Endodermal cell (in vitro differentiated cells): ENCODE measurements around the gene PLPP6. TPM values are rescaled to one million over a fixed set of nuclear protein-coding genes. Genes with fewer than 3 reads are reported as not detected.

Experiments
- DNase-seq: peaks from one replicate; pipeline ENCODE4 v3.0.0-alpha.2; 2017
- H3K27ac ChIP-seq: 2 replicates; pipeline ENCODE4 v1.5.1; 2013; ENCODE audit warnings: mild to moderate bottlenecking, low read depth, low read length, moderate library complexity
- H3K27me3 ChIP-seq: 2 replicates; pipeline ENCODE4 v1.6.1; 2013; ENCODE audit warnings: mild to moderate bottlenecking, low read length, moderate library complexity; ENCODE audit not compliant: insufficient read depth, control insufficient read depth, poor library complexity, severe bottlenecking
- H3K36me3 ChIP-seq: 2 replicates; pipeline ENCODE4 v1.7.0; 2013; ENCODE audit warnings: mild to moderate bottlenecking, low read length, moderate library complexity; ENCODE audit not compliant: control insufficient read depth, insufficient read depth
- H3K4me1 ChIP-seq: one replicate; pipeline ENCODE4 v1.7.0; 2013; ENCODE audit warnings: low read length; ENCODE audit not compliant: control insufficient read depth, insufficient read depth
- H3K4me3 ChIP-seq: 2 replicates; pipeline ENCODE4 v1.5.1; 2013; ENCODE audit warnings: mild to moderate bottlenecking, low read length, moderate library complexity
- H3K9ac ChIP-seq: 2 replicates; pipeline ENCODE4 v1.6.1; 2013; ENCODE audit warnings: mild to moderate bottlenecking, low read length, moderate library complexity; ENCODE audit not compliant: poor library complexity, severe bottlenecking; ENCODE audit errors: extremely low read depth
- H3K9me3 ChIP-seq: 2 replicates; pipeline ENCODE4 v1.6.1; 2013; ENCODE audit warnings: mild to moderate bottlenecking, low read length, moderate library complexity; ENCODE audit not compliant: control insufficient read depth
- H3K27ac Mint-ChIP-seq: 2 replicates; pipeline ENCODE4 v1.8.0; 2020; ENCODE audit warnings: mixed read lengths
- H3K27me3 Mint-ChIP-seq: 2 replicates; pipeline ENCODE4 v1.8.0; 2021; ENCODE audit warnings: mild to moderate bottlenecking, mixed read lengths; ENCODE audit not compliant: insufficient read depth
- H3K36me3 Mint-ChIP-seq: 2 replicates; pipeline ENCODE4 v1.8.0; 2020; ENCODE audit warnings: low read depth, mixed read lengths
- H3K4me1 Mint-ChIP-seq: 2 replicates; pipeline ENCODE4 v1.8.0; 2020; ENCODE audit warnings: mixed read lengths
- H3K4me3 Mint-ChIP-seq: 2 replicates; pipeline ENCODE4 v1.8.0; 2020; ENCODE audit warnings: mild to moderate bottlenecking, moderate library complexity, mixed read lengths
- H3K9me3 Mint-ChIP-seq: 2 replicates; pipeline ENCODE4 v1.8.0; 2020; ENCODE audit warnings: mild to moderate bottlenecking, mixed read lengths
- CTCF ChIP-seq: fragments of 200-600 bp; sonication (generic); conservative IDR thresholded peaks from 2 replicates; pipeline ENCODE4 v1.5.0; 2021; ENCODE audit warnings: antibody characterized with exemption, mild to moderate bottlenecking
- WGBS, 2 experiments: methylation state at CpG; one replicate each; pipeline versions ENCODE4 v1.1.5 to v1.1.7; 2013; ENCODE audit warnings: missing lambda C conversion rate in 2 of 2, mixed read lengths in 1 of 2; ENCODE audit not compliant: insufficient coverage in 1 of 2, insufficient read length in 1 of 2; 5-methylcytosine and 5-hydroxymethylcytosine counted together
- total RNA-seq, 2 donors: library from RNA; stranded (reverse); fragmentation: NEBNext Ultra II Directional in 1 of 2; extraction: Animal tissue kit (Norgen Biotek cat#: 25700) in 1 of 2; gene quantifications; 2 replicates in 1 of 2; 3 replicates in 1 of 2; pipeline ENCODE4 v1.2.1, GENCODE V29; 2021

The PLPP6 gene
- total RNA-seq, 2 donors from 2014 or later: 13.1 to 19.6 TPM

DNA sequence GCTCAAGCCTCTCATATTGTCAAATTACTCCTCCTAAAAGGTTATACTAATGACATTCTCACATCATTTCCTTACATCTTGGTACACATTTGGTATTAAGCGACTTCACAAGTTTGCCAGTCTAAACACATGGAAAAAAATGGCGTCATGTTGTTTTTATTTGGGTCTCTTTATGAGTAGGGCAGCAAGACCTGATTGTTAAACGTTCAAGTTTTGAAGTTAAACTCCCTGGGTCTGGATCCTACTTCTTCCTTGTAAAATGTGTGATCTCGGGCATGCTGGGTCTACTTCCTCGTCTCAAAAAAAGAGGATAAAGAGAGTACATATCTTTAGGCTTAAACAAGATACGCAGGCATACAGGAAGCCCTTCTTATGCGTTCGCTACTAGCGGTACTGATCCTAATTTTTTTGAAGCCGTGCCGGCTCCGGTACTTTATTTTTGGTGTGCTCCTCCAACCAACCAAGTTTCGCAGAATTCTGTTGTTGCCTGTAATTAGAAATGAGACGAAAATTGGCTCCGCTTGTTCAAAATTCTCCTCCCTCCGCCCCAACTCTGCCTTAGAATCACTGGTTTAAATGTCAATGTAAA, 16.7 kb downstream of the PLPP6 start:
- Mint-ChIP-seq H3K4me3 (no peak overlapping the region), H3K27ac (no peak overlapping the region), H3K27me3 (no peaks in the 10 kb centered on the region), H3K36me3 (no peaks in the 10 kb centered on the region), H3K9me3 (no peaks in the 10 kb centered on the region), H3K4me1 (peaks cover 6% of the 10 kb centered on the region)
- peak overlapping the region; percentile 88 for H3K9ac ChIP-seq
- no peak for TF ChIP-seq CTCF
- WGBS, 2 experiments: 2 to 3% methylated on average over 14 to 16 of the region's 16 CpGs
- H3K4me1 ChIP-seq: peaks cover 3% of the 10 kb centered on the region
- no peaks in the 10 kb centered on the region for H3K36me3 ChIP-seq
- no peaks in the 10 kb centered on the region for H3K9me3 ChIP-seq
- peak overlapping the region; percentile 72 for H3K27ac ChIP-seq
- peak overlapping the region; percentile 92 for H3K4me3 ChIP-seq
- DNase-seq: no peak
- no peaks in the 10 kb centered on the region for H3K27me3 ChIP-seq

DNA sequence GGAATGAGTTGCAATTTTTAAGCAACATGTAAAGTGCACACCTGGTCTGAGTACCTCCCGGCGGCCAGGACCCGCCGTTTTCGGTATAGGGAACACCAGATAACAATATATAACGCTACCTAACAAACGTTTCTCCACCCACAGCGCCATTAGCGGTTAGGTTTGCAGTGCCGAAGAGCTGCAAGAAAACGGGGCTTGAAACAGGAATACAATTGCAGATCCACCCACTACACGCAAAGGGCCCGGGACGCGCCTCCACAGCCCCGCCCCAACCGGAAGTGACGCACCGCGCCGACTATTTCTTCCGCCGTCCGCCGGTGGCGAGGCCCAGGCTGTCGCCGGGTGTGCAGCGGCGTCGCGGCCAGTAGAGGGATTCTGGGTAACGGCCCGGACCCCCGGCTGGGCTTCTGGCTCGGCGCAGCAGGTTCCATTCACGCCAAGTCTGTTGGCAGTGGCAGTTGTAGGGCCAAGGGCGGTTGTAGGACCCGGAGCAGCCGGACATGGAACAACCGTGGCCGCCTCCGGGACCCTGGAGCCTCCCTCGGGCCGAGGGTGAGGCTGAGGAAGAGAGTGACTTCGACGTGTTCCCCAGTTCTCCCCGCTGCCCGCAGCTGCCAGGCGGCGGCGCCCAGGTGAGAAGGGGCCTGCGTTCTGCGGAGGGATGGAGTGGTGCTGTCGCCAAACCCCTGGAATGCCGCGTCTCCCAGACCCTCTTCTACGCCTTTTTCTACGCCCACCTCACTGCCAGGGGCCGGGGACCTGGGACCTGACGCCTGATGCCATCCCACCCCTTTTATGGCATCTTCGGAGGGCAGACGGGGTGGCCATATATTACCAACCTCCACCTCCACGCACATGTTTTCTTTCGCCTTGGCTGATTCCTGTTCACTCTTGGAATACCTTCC, 17.4 kb downstream of the PLPP6 start, which contains the start of gene CDC37L1:
TSS of gene CDC37L1 (plus strand) at position 302 of the 905 bp plus-strand sequence. CDS start at position 501, 199 bp downstream.
- Histone ChIP-seq H3K4me1 (peaks cover 3% of the 10 kb centered on the region), H3K27me3 (no peaks in the 10 kb centered on the region), H3K4me3 (peak within 1 kb of the TSS; percentile 92), H3K36me3 (no peaks in the 10 kb centered on the region), H3K27ac (peak within 1 kb of the TSS; percentile 81), H3K9me3 (no peaks in the 10 kb centered on the region), H3K9ac (peak within 1 kb of the TSS; percentile 88)
- WGBS, 2 experiments: 0 to 2% methylated on average over 18 to 66 of the region's 66 CpGs
- Mint-ChIP-seq H3K9me3 (no peaks in the 10 kb centered on the region), H3K4me3 (no peak within 1 kb of the TSS), H3K27ac (no peak within 1 kb of the TSS), H3K27me3 (no peaks in the 10 kb centered on the region), H3K4me1 (peaks cover 10% of the 10 kb centered on the region), H3K36me3 (no peaks in the 10 kb centered on the region)
- TF ChIP-seq CTCF: peak; percentile 85
- peak; percentile 99 for DNase-seq

DNA sequence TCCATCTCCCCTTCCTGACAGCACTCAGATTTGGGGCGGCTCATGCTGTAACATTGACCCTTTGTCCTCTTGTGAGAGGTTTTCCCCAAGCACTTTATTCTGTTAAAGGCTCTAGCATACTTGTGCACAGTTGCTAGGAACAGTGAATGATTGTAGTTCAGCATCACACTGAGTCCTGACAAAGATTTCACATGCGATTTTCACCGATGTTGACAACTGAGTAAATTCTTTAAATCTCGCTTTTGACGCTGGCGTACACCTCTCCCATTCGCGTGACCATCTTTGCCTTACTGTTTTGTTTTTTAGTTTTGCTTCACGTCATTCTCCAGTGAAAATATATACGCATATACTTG, 18.1 kb downstream of the PLPP6 start:
- peaks cover 8% of the 10 kb centered on the region for H3K4me1 ChIP-seq
- H3K9ac ChIP-seq: peak overlapping the region; percentile 77
- Mint-ChIP-seq H3K27me3 (no peaks in the 10 kb centered on the region), H3K27ac (no peak overlapping the region), H3K9me3 (no peaks in the 10 kb centered on the region), H3K4me3 (no peak overlapping the region), H3K36me3 (peaks cover 3% of the 10 kb centered on the region), H3K4me1 (peaks cover 16% of the 10 kb centered on the region)
- H3K36me3 ChIP-seq: no peaks in the 10 kb centered on the region
- no peaks in the 10 kb centered on the region for H3K9me3 ChIP-seq
- peak overlapping the region; percentile 81 for H3K27ac ChIP-seq
- peak overlapping the region; percentile 92 for H3K4me3 ChIP-seq
- TF ChIP-seq CTCF: no peak
- WGBS, 2 experiments: 5% methylated on average over 8 to 10 of the region's 10 CpGs
- no peaks in the 10 kb centered on the region for H3K27me3 ChIP-seq
- no peak for DNase-seq
